Subcutaneous adipose tissue (tissue), 4 donors: ENCODE results near the gene RNF145. TPM values are rescaled to one million over a fixed set of nuclear protein-coding genes. Genes with fewer than 3 reads are reported as not detected.

Source experiments
- CTCF ChIP-seq: fragments of 450-650 bp; IDR thresholded peaks from one replicate; pipeline ENCODE4 v1.5.1; 2016; ENCODE audit warnings: low read depth, mild to moderate bottlenecking, control low read depth, antibody characterized with exemption, moderate library complexity
- total RNA-seq, 4 donors: library from RNA; depleted of rRNA; stranded (reverse); fragments of >200 nt; gene quantifications; one replicate each; pipeline ENCODE4 v1.1.0, GENCODE V29; 2016

The RNF145 gene
- total RNA-seq, 4 donors from 2014 or later = 34.7 to 56.4 (median 48.2) TPM

- no peak for TF ChIP-seq CTCF
These were observed 56.5 kb downstream of the RNF145 start for GRCh38 chr5:159152876-159153275.

- TF ChIP-seq CTCF = no peak
These were observed 60.3 kb downstream of the RNF145 start for GRCh38 chr5:159149085-159149484.

GRCh38 chr5:159147976-159148375 lies 61.4 kb downstream of the RNF145 start:
- no peak for TF ChIP-seq CTCF

GRCh38 chr5:159146839-159147238 lies 62.5 kb downstream of the RNF145 start:
- TF ChIP-seq CTCF = no peak

GRCh38 chr5:159139802-159140201 lies 69.6 kb downstream of the RNF145 start:
- no peak for TF ChIP-seq CTCF

GRCh38 chr5:159135896-159136531 lies 73.3 kb downstream of the RNF145 start:
- no peak for TF ChIP-seq CTCF

- no peak for TF ChIP-seq CTCF
These were observed 76.2 kb downstream of the RNF145 start for GRCh38 chr5:159133041-159133741.
